GM21825 (cell line): ENCODE data around the gene ACAP3.
A peak's percentile ranks its signal among the peaks of the same experiment; 100 is the strongest.

ENCODE experiments used
- ATAC-seq: cut with Tn5 transposase; IDR thresholded peaks from one replicate; pipeline ENCODE4 v1.9.1; 2021; ENCODE audit warnings: mild to moderate bottlenecking, moderate library complexity; ENCODE audit not compliant: unreplicated experiment

The ACAP3 gene, protein sequence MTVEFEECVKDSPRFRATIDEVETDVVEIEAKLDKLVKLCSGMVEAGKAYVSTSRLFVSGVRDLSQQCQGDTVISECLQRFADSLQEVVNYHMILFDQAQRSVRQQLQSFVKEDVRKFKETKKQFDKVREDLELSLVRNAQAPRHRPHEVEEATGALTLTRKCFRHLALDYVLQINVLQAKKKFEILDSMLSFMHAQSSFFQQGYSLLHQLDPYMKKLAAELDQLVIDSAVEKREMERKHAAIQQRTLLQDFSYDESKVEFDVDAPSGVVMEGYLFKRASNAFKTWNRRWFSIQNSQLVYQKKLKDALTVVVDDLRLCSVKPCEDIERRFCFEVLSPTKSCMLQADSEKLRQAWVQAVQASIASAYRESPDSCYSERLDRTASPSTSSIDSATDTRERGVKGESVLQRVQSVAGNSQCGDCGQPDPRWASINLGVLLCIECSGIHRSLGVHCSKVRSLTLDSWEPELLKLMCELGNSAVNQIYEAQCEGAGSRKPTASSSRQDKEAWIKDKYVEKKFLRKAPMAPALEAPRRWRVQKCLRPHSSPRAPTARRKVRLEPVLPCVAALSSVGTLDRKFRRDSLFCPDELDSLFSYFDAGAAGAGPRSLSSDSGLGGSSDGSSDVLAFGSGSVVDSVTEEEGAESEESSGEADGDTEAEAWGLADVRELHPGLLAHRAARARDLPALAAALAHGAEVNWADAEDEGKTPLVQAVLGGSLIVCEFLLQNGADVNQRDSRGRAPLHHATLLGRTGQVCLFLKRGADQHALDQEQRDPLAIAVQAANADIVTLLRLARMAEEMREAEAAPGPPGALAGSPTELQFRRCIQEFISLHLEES

DNA sequence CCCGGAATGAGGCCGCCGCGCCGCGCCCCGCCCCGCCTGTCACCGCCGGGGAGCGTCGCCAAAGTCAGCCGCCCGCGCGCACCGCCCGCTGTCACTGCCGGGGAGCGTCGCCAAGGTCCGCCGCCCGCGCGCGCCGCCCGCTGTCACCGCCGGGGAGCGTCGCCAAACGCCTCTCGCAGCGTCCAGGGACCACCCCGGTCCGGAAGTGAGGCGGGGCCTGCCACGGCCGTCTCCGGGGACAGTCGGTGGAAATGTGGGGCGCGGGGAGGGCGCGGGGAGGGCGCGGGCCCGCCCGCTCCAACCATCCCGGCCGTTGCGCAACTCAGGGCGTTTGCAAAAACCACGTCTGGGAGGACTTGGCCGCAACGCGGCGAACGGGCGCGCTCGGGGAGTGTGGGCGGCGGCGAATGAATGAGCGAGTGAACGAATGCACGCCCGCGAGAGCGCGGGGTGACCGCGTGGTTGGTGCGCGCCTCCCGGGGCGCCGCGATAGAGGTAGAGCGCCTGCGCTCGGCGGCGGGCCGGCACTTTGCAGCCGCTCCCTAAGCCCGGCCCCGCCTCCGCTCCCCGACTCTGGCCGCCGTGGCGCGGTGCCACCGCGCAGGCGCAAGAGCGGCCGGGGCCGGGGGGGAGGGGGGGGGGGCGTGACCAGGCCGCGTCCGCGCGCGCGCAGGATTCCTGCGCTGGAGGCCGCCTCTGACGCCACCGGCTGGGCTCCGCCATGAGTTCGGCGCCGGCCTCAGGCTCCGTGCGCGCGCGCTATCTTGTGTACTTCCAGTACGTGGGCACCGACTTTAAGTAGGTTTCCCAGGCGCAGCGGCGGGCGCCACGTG, at the start of gene ACAP3, which contains the start of gene PUSL1:
Gene ACAP3 (minus strand): TSS at position 8 of the 833 bp plus-strand sequence. CDS start 115 bp downstream, outside the sequence.
Gene PUSL1 (plus strand): TSS at position 675 of the 833 bp plus-strand sequence. CDS start 47 bp downstream, at position 722.
- ATAC-seq = peak; percentile 44

- no peak for ATAC-seq
These were observed 49.2 kb upstream of the ACAP3 start for GRCh38 chr1:1356796-1357401.

DNA sequence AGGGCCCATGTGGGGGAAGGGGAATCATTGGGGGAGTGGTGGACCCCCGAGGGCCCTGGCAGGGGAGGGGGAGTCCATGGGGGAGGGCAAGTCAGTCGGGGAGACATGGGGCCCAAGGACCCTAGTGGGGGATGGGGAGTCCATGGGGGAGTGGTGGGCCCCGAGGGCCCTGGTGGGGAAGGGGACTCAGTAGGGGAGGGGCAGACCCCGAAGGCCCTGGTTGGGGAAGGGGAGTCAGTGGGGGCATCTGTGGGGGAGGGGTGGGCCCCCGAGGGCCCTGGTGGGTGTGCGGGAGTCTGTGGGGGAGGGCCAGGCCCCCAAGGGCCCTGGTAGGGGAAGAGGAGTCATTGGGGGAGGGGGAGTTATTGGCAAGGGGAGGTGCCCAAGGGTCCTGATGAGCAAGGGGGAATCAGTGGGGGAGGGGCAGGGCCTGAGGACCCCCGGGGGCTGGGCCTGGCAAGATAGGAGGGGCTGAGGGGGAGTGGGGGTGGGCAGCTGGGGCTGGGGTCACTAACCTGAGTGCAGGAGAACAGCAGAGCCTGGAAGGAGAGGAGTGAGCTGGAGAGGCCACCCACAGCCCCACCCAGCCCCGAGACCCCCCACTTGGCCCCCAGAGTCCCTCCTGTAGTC, 48.6 kb upstream of the ACAP3 start:
- no peak for ATAC-seq

GRCh38 chr1:1355416-1355815, 47.7 kb upstream of the ACAP3 start:
- ATAC-seq = no peak

DNA sequence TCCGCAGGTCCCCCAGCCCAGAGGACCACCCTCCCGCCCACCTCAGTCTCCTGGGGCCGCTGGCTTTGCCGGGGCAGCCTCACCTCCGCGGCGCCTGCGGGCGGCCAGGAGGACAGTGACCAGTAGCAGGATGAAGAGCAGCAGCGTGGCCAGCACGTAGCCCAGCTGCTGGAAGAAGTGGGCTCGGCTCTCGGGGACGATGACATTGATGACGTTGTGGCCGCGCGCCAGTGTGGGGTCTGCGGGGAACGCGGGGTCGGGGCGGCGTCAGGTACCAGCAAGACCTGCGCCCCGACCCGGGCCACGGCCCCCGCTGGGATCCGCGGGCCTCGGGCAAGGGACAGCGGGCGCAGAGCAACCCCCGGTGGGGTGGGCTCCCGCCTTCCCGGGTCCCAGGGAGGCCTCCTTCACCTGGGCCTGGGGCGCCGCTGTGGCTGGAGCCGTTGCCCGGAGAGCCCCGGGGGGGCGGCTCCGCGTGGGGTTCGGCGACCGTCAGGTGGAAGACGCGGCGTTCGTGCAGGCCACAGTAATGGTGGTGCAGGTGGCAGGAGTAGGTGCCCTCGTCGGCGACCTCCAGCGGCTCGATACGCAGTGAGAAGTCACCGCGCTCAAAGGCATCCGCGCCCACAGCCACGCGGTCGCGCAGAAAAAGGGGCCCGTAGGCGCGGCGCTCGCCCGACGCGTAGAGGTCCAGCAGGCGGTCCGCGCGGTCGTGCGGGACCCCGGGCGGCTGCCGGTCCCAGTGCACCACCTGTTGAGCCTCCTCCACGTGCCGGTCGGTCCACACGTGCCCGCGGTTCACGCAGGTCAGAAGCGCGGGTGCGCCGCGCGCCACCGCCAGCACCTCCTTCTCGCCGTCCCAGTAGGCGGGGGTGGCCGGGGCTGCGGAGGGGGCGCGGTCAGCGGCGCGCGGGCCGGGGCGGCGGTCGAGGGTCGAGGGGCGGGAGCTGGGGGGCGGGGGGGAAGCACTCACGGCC, 46.8 kb upstream of the ACAP3 start:
- no peak for ATAC-seq

DNA sequence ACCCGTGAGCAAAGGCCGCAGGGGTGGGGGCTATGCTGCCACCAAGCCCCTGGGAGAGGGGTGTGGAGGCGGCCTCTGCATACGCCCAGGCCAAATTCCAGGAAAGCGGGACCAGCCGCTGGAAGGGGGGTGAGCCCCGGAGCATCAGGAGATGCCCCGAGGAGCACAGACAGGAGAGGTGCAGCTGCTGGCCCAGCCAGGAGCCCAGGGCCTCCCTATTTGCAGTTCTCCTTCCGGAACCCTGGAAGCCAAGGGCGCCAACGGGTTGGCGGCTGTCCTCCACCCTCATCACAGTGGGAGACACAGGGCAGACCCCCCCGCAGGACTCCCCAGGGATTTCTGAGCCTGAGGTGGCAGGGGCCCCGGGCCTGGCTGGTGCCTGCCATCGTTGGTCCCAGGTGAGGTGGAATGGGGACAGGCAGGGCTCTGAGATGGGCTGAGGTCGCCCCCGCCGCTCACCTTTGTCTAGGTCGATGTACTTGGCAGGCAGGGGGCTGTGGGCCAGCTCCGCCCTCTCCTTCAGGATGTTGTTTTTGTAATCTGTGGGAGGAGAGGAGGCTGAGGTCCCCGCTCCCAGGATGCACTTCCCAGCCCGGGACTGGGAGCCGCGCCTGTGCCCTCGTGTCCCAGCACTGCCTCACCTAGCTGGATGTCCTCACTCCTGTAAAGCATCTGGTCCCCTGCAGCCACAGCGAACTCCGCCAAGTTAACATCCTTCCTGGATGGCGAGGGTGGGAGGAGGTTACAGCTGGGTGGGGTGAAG, 45.8 kb upstream of the ACAP3 start:
- no peak for ATAC-seq

GRCh38 chr1:1352786-1353388, 45.2 kb upstream of the ACAP3 start:
- no peak for ATAC-seq

GRCh38 chr1:1351511-1352427, 44.0 kb upstream of the ACAP3 start:
- no peak for ATAC-seq

DNA sequence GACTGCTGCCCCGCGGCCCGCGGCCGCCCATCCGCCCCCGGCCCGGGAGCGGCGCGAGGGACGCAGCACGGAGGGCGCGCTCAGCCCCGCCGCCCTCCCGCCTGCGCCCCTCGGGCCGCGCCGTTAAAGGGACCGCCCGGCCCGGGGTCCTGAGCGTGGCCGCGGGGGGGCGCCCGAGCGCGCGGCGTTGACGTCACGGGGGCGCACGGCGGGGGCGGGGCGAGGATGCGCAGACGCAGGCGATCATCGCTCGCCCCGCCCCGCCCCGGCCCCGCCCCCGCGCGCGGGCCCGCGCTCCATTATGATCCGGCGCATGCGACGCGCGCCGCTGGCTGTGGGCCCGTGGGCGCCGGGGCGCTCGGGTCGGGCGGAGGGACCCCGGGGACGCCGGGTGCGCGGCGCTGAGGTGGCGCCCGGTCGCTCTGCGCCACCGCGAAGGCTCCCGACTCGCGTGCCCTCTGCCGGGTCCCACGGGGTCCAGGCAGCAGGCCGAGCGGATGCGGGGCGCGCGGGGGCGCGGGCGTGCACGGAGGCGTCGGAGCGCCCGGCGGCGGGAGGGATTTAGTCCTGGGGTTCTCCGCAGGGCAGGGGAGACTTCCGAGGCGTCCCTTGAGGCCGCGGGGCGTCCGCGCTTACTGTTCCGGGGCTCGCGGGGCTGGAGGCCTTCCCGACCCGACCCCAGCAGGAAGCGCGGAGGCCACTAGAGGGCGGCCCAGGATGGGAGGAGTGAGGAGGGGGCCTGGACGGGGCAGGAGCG, 41.7 kb upstream of the ACAP3 start, which contains the start of gene DVL1:
Gene DVL1 (minus strand): TSS at position 163 of the 757 bp plus-strand sequence. CDS start 353 bp downstream, outside the sequence.
- peak; percentile 48 for ATAC-seq

DNA sequence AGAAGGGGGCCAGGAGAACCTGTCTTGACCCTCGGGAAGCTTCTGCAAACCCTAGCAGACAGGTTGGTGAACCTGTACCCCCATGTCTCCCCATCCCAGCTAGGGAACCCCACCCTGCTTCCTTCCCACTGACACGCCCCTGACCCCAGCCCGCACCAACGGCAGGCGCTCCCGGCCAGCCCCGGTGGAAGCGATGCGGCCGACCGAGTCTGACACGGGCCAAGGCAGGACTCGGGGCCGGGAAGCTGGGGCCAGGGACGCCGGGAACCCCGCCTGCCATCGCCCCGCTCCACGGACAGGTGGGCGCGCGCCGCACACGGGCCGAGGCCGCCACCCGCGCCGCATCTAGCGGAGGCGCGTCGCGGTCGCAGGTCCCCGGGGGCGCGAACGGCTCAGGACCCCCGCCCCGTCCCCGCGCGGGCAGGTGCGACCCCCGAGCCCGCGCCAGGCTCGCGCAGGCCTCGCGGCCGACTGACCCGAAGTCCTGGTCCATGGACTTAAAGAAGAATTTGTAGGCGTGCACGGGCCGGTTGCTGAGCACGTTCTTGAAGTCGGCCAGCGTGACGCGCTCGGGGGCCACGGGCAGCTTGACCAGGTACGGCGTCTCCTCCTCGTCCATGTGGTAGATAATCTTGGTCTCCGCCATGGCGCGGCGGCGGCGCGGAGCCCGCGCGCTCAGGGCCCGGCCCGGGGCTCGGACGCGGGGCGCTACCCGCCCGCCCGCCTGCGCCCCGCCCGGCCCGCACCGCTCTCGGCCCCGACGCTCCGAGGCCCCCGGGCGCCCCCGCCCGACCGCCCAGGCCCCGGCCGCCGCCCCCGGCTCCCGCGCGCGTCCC, 40.9 kb upstream of the ACAP3 start:
- ATAC-seq = peak; percentile 3

GRCh38 chr1:1347663-1348419, 40.1 kb upstream of the ACAP3 start:
- no peak for ATAC-seq

DNA sequence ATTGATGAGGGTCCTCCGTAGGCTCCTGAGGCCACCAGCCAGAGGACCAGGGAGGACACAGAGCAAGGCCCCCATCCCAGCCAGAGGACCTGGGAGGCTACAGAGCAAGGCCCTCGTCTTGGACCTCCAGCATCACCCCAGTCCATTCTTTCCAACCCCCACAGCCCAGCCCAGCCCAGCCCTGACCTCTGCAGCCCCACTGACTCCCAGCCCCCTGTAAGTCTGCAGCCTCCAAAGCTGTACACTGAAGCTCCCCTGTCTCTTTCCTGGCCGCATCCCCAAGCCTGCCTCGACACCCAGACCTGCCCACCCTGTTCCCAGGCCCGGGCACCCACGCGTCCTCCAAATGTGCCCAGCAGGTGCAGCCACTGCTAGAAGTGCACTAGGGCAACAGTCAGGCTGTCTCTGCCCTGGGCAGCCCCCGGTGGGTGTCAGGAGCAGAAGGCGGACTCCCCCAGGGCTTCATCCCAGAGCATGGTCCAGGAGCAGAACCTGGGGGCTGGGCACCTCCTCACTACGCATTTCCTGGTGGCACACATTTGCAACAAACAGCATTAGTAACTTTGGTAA, 39.4 kb upstream of the ACAP3 start:
- no peak for ATAC-seq

GRCh38 chr1:1346501-1346890, 38.8 kb upstream of the ACAP3 start:
- no peak for ATAC-seq
